OCI-LY1 (cell line): ENCODE results near the gene AGK.

Source experiments
- CTCF ChIP-seq: fragments of 200-600 bp; sonication (generic), shearing (Covaris generic); IDR thresholded peaks from 2 replicates; pipeline ENCODE4 v1.5.1; 2017; ENCODE audit warnings: mild to moderate bottlenecking, antibody characterized with exemption, low read length, moderate library complexity, mixed read lengths
- EZH2 ChIP-seq: fragments of 200-600 bp; sonication (generic), shearing (Covaris generic); IDR thresholded peaks from 2 replicates; pipeline ENCODE4 v1.8.0; 2017; ENCODE audit warnings: borderline replicate concordance, mixed run types, mild to moderate bottlenecking, antibody characterized with exemption, low read length, moderate library complexity, mixed read lengths

DNA sequence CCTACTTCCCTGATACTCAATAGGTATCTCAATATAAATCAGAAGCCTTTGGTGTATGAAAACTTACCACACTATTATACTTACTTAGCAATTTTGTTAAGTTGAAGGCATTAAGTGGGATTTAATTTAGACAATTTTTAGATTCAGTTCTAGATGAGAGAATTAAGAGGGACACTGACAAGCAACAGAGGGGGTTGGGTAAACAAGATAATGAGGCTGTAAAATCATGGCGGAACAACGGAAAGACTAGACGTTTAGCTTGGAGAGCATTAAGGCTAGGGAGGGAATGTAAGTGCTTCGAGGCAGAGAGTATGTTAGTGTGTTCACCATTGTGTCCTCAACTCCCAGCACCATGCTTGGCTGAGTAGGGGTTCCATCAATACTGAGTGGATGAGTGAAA, 79.4 kb downstream of the AGK start:
- TF ChIP-seq EZH2 (no peak), CTCF (no peak)
